Panc1 (cell line): Measurements from ENCODE around the gene TMEM154. TPM values are rescaled to one million over a fixed set of nuclear protein-coding genes. Genes with fewer than 3 reads are reported as not detected.

ENCODE experiments used
- ATAC-seq: fragments of 200-7000 bp; cut with Tn5 transposase; 2 replicates; pipeline ENCODE4 v1.9.1; 2020; ENCODE audit warnings: mild to moderate bottlenecking, moderate library complexity
- BruUV-seq: library from RNA; stranded (reverse); fragments of 400-500 nt; replicated peaks from 2 replicates; lab custom pipeline; 2021; lab: Mats Ljungman, UMichigan
- CTCF ChIA-PET: fragments of 300-600 bp; sonication (Branson Sonifier 250); formaldehyde crosslinking; loops from one replicate; lab custom pipeline; 2022; ENCODE audit warnings: antibody characterized with exemption; lab: Charles Lee
- POLR2A ChIA-PET: fragments of 300-600 bp; sonication (Branson Sonifier 250); formaldehyde crosslinking; loops from one replicate; lab custom pipeline; 2022; ENCODE audit warnings: antibody characterized with exemption; lab: Charles Lee
- DNase-seq: peaks from one replicate; pipeline ENCODE4 v3.0.0-alpha.2; 2010; ENCODE audit warnings: low read depth, low spot score
- H3K27ac ChIP-seq: 2 replicates; pipeline ENCODE4 v1.5.1; 2011; ENCODE audit warnings: mild to moderate bottlenecking, low read length, inconsistent platforms
- H3K27me3 ChIP-seq: fragments of 200-500 bp; sonication (Bioruptor generic); 2 replicates; pipeline ENCODE4 v1.6.0; 2014; ENCODE audit warnings: low read length, inconsistent platforms; ENCODE audit not compliant: control insufficient read depth, insufficient read depth
- H3K36me3 ChIP-seq: fragments of 200-500 bp; sonication (Bioruptor generic); 2 replicates; pipeline ENCODE4 v1.5.1; 2014; ENCODE audit warnings: inconsistent platforms, mild to moderate bottlenecking, low read length, moderate library complexity; ENCODE audit not compliant: control insufficient read depth, insufficient read depth
- H3K4me1 ChIP-seq: 2 replicates; pipeline ENCODE4 v1.5.1; 2011; ENCODE audit warnings: inconsistent platforms, mild to moderate bottlenecking, low read length, moderate library complexity; ENCODE audit not compliant: control insufficient read depth, insufficient read depth
- H3K4me3 ChIP-seq, 2 experiments: 2 replicates each; pipeline ENCODE4 v1.5.1; 2011 to 2012; ENCODE audit warnings: low read depth in 2 of 2, low read length in 2 of 2, mild to moderate bottlenecking in 2 of 2, inconsistent platforms in 1 of 2, moderate library complexity in 1 of 2
- H3K9me3 ChIP-seq: fragments of 200-500 bp; sonication (Bioruptor generic); 2 replicates; pipeline ENCODE4 v1.5.1; 2014; ENCODE audit warnings: low read depth, mild to moderate bottlenecking, inconsistent platforms, low read length, moderate library complexity; ENCODE audit not compliant: control insufficient read depth, insufficient read depth
- CTCF ChIP-seq: fragments of 450-650 bp; IDR thresholded peaks from 2 replicates; pipeline ENCODE4 v1.5.1; 2017; ENCODE audit warnings: mild to moderate bottlenecking
- POLR2AphosphoS5 ChIP-seq: IDR thresholded peaks from 2 replicates; pipeline ENCODE4 v1.6.1; 2012; ENCODE audit warnings: mild to moderate bottlenecking, low read depth, low read length, moderate library complexity
- REST ChIP-seq, 2 experiments: IDR thresholded peaks; 2 replicates each; pipeline ENCODE4 v1.6.1; 2011 to 2012; ENCODE audit warnings: low read depth in 2 of 2, control low read depth in 1 of 2, low read length in 1 of 2, mild to moderate bottlenecking in 1 of 2, moderate library complexity in 1 of 2; ENCODE audit not compliant: insufficient read depth in 1 of 2
- SIN3A ChIP-seq: IDR thresholded peaks from 2 replicates; pipeline ENCODE4 v1.6.1; 2012; ENCODE audit warnings: low read depth, mild to moderate bottlenecking, low read length, moderate library complexity, borderline replicate concordance; ENCODE audit not compliant: insufficient read depth
- TCF7L2 ChIP-seq: IDR thresholded peaks from 2 replicates; pipeline ENCODE4 v1.6.1; 2011; ENCODE audit warnings: mild to moderate bottlenecking, low read depth, low read length, inconsistent platforms
- in situ Hi-C: cut with HindIII; loops from 2 replicates; pipeline ENCODE4 v1.10.0; 2016; ENCODE audit warnings: low sequenced_read_pairs, low pct_unique_long_range_greater_than_20kb
- intact Hi-C: fragments of 100-400 bp; cut with micrococcal nuclease; formaldehyde crosslinking; loops from one replicate; pipeline ENCODE4 v1.10.0; 2022; ENCODE audit not compliant: unreplicated experiment
- total RNA-seq: library from RNA; stranded (reverse); gene quantifications from one replicate; pipeline ENCODE4 v1.2.1, GENCODE V29; 2021; ENCODE audit not compliant: unreplicated experiment

The TMEM154 gene
- total RNA-seq, 1 experiment from 2014 or later: 0.15 TPM

GRCh38 chr4:152674359-152674758 lies 5.4 kb downstream of the TMEM154 start:
- no TSS peak for BruUV-seq
- in situ Hi-C loops (no loop called here), intact Hi-C loops (no loop called here)
- Histone ChIP-seq H3K9me3 (no peaks in the 10 kb centered on the region), H3K27ac (no peak overlapping the region), H3K27me3 (peaks cover 4% of the 10 kb centered on the region; the same call in 1 of the 2 replicates), H3K4me3 (no peak overlapping the region), H3K4me1 (no peaks in the 10 kb centered on the region), H3K36me3 (no peaks in the 10 kb centered on the region)
- CTCF ChIA-PET: no interaction called here
- DNase-seq (no peak), ATAC-seq (no peak)
- POLR2A ChIA-PET: no interaction called here
- no peak for TF ChIP-seq SIN3A
- no peak for TF ChIP-seq TCF7L2
- no peak for TF ChIP-seq REST (IDR thresholded peaks at IDR 0.05; ENCODE audit: insufficient read depth in 1 of 2, low read depth in 2 of 2, low read length in 1 of 2)
- no peak for TF ChIP-seq POLR2AphosphoS5
- no peak for TF ChIP-seq CTCF

- Histone ChIP-seq H3K36me3 (no peaks in the 10 kb centered on the region), H3K9me3 (no peaks in the 10 kb centered on the region), H3K4me1 (no peaks in the 10 kb centered on the region), H3K27me3 (peaks cover 2% of the 10 kb centered on the region; the same call in 1 of the 2 replicates), H3K4me3 (no peak overlapping the region), H3K27ac (no peak overlapping the region)
- POLR2A ChIA-PET: no interaction called here
- DNase-seq (no peak), ATAC-seq (no peak)
- CTCF ChIA-PET: no interaction called here
- in situ Hi-C loops (no loop called here), intact Hi-C loops (no loop called here)
- no TSS peak for BruUV-seq
- TF ChIP-seq REST (IDR thresholded peaks at IDR 0.05; ENCODE audit: insufficient read depth in 1 of 2, low read depth in 2 of 2, low read length in 1 of 2) (no peak), CTCF (no peak), SIN3A (no peak), POLR2AphosphoS5 (no peak), TCF7L2 (no peak)
Measured at GRCh38 chr4:152673489-152673888, 6.3 kb downstream of the TMEM154 start.
